ENCODE measurements around the gene GSTO1. TPM values are rescaled to one million over a fixed set of nuclear protein-coding genes. Genes with fewer than 3 reads are reported as not detected.

The GSTO1 gene
- total and polyA plus RNA-seq, 2 of the 13 experiments (the other 11 are each of a cell fraction or from before 2014, with no cell fraction given) = 228 to 300 TPM

- TF ChIP-seq STAT6 (CRISPR knock-in tag; IDR thresholded peaks at IDR 0.05; ENCODE audit: borderline replicate concordance) (no peak), NFYC (CRISPR knock-in tag; IDR thresholded peaks at IDR 0.05) (no peak), ELF3 (CRISPR knock-in tag; IDR thresholded peaks at IDR 0.05) (peak; percentile 80), ZNF329 (CRISPR knock-in tag; IDR thresholded peaks at IDR 0.05; ENCODE audit: low read depth) (0 out of 2 replicates have a peak, but pooled peaks have one; percentile 78), RXRB (CRISPR knock-in tag; IDR thresholded peaks at IDR 0.05; ENCODE audit: borderline replicate concordance) (peak; percentile 8), PHF21A (CRISPR knock-in tag; IDR thresholded peaks at IDR 0.05) (peak; percentile 36; the same call in 1 of the 2 replicates), GZF1 (CRISPR knock-in tag; IDR thresholded peaks at IDR 0.05) (peak; percentile 64; the same call in 1 of the 2 replicates), CHCHD3 (CRISPR knock-in tag; IDR thresholded peaks at IDR 0.05) (no peak), JUNB (CRISPR knock-in tag; IDR thresholded peaks at IDR 0.05; ENCODE audit: borderline replicate concordance) (peak; percentile 34; the same call in 1 of the 2 replicates), FOXK1 (CRISPR knock-in tag; IDR thresholded peaks at IDR 0.05; ENCODE audit: borderline replicate concordance, low read depth) (peak; percentile 40; the same call in 1 of the 2 replicates), HNF4A (CRISPR knock-in tag; IDR thresholded peaks at IDR 0.05) (peak; percentile 24), SALL1 (CRISPR knock-in tag; IDR thresholded peaks at IDR 0.05) (peak; percentile 82), ZNF382 (CRISPR knock-in tag; IDR thresholded peaks at IDR 0.05; ENCODE audit: borderline replicate concordance) (no peak), ZNF709 (CRISPR knock-in tag; IDR thresholded peaks at IDR 0.05) (peak; percentile 71; the same call in 1 of the 2 replicates), ZNF350 (CRISPR knock-in tag; IDR thresholded peaks at IDR 0.05; ENCODE audit: borderline replicate concordance, low read depth) (peak; percentile 43; the same call in 1 of the 2 replicates), HNF1A (IDR thresholded peaks at IDR 0.05; ENCODE audit: low read depth) (no peak), HNF1A (CRISPR knock-in tag; IDR thresholded peaks at IDR 0.05; ENCODE audit: borderline replicate concordance) (peak; percentile 69; the same call in 1 of the 2 replicates), SAP130 (CRISPR knock-in tag; IDR thresholded peaks at IDR 0.05; ENCODE audit: low read depth) (peak; percentile 75), TBP (CRISPR knock-in tag; IDR thresholded peaks at IDR 0.05) (no peak), POLR2G (IDR thresholded peaks at IDR 0.05; ENCODE audit: low read depth, low read length) (peak; percentile 81)
Measured at GRCh38 chr10:104254493-104255310, at the start of gene GSTO1 (continued).

Data from HepG2 (cell line).